IMR-90 (cell line): ENCODE data around the gene TAF4. TPM values are rescaled to one million over a fixed set of nuclear protein-coding genes. Genes with fewer than 3 reads are reported as not detected.

ENCODE experiments used
- ATAC-seq: fragments of 200-7000 bp; cut with Tn5 transposase; 2 replicates; pipeline ENCODE4 v1.9.1; 2020; ENCODE audit warnings: low read depth, mild to moderate bottlenecking, moderate library complexity
- BruUV-seq: library from RNA; stranded (reverse); fragments of 400-500 nt; replicated peaks from 2 replicates; lab custom pipeline; 2021; lab: Mats Ljungman, UMichigan
- CTCF ChIA-PET: fragments of 300-600 bp; formaldehyde crosslinking; extraction: SDS; loops from one replicate; lab custom pipeline; 2021; ENCODE audit warnings: antibody characterized with exemption; lab: Yijun Ruan, JAX
- POLR2A ChIA-PET: fragments of 300-600 bp; sonication (Branson Sonifier 250); formaldehyde crosslinking; loops from one replicate; lab custom pipeline; 2022; ENCODE audit warnings: antibody characterized with exemption; ENCODE audit not compliant: unreplicated experiment; lab: Charles Lee
- DNase-seq: peaks from one replicate; pipeline ENCODE4 v3.0.0; 2013
- H2AFZ ChIP-seq: replicated peaks from 2 replicates; pipeline ENCODE3; 2013; ENCODE audit warnings: low read length, mild to moderate bottlenecking; ENCODE audit not compliant: poor library complexity
- H2AK5ac ChIP-seq: 2 replicates; pipeline ENCODE4 v1.6.1; 2013; ENCODE audit warnings: low read depth, low read length, inconsistent platforms
- H2AK9ac ChIP-seq: replicated peaks from 2 replicates; pipeline ENCODE3; 2013; ENCODE audit warnings: mild to moderate bottlenecking, low read depth, low read length, moderate library complexity; ENCODE audit not compliant: poor library complexity
- H2BK120ac ChIP-seq: 2 replicates; pipeline ENCODE4 v1.6.1; 2013; ENCODE audit warnings: low read depth, low read length, inconsistent platforms
- H2BK15ac ChIP-seq: 3 replicates; pipeline ENCODE4 v1.6.1; 2013; ENCODE audit warnings: low read depth, low read length, inconsistent platforms
- H2BK20ac ChIP-seq: 2 replicates; pipeline ENCODE4 v1.6.1; 2013; ENCODE audit warnings: low read depth, mild to moderate bottlenecking, inconsistent platforms, low read length, moderate library complexity
- H2BK5ac ChIP-seq: 2 replicates; pipeline ENCODE4 v1.6.1; 2013; ENCODE audit warnings: mild to moderate bottlenecking, low read depth, low read length, inconsistent platforms; ENCODE audit not compliant: poor library complexity, severe bottlenecking
- H3K14ac ChIP-seq: replicated peaks from 2 replicates; pipeline ENCODE4 v1.6.1; 2013; ENCODE audit warnings: low read depth, low read length, inconsistent platforms
- H3K18ac ChIP-seq: 2 replicates; pipeline ENCODE4 v1.6.1; 2013; ENCODE audit warnings: low read depth, low read length, control low read depth
- H3K23ac ChIP-seq: 2 replicates; pipeline ENCODE4 v1.6.1; 2013; ENCODE audit warnings: low read depth, low read length, inconsistent platforms
- H3K27ac ChIP-seq: 2 replicates; pipeline ENCODE4 v1.5.1; 2013; ENCODE audit warnings: mild to moderate bottlenecking, control low read depth, low read length; ENCODE audit not compliant: insufficient read depth
- H3K27me3 ChIP-seq: 2 replicates; pipeline ENCODE4 v1.6.1; 2013; ENCODE audit warnings: low read length; ENCODE audit not compliant: control insufficient read depth, insufficient read depth
- H3K36me3 ChIP-seq: 2 replicates; pipeline ENCODE4 v1.6.1; 2013; ENCODE audit warnings: low read length, mixed read lengths; ENCODE audit not compliant: control insufficient read depth, insufficient read depth
- H3K4ac ChIP-seq: 2 replicates; pipeline ENCODE4 v1.6.1; 2013; ENCODE audit warnings: low read depth, low read length, inconsistent platforms
- H3K4me1 ChIP-seq: 2 replicates; pipeline ENCODE4 v1.6.1; 2013; ENCODE audit warnings: low read length, mixed read lengths; ENCODE audit not compliant: control insufficient read depth, insufficient read depth
- H3K4me2 ChIP-seq: 2 replicates; pipeline ENCODE4 v1.6.1; 2013; ENCODE audit warnings: low read depth, mild to moderate bottlenecking, control low read depth, low read length, moderate library complexity
- H3K4me3 ChIP-seq: 2 replicates; pipeline ENCODE4 v1.5.1; 2013; ENCODE audit warnings: low read depth, mild to moderate bottlenecking, control low read depth, low read length, moderate library complexity; ENCODE audit not compliant: insufficient read depth
- H3K56ac ChIP-seq: 2 replicates; pipeline ENCODE4 v1.6.1; 2013; ENCODE audit warnings: low read length, inconsistent platforms; ENCODE audit not compliant: insufficient read depth; ENCODE audit errors: extremely low read depth
- H3K79me1 ChIP-seq, 2 experiments: 2 replicates each; pipeline ENCODE4 v1.6.1; 2013; ENCODE audit warnings: low read length in 2 of 2, inconsistent platforms in 1 of 2, low read depth in 1 of 2
- H3K9ac ChIP-seq: 2 replicates; pipeline ENCODE4 v1.6.1; 2013; ENCODE audit warnings: low read depth, low read length, control low read depth
- H3K9me1 ChIP-seq: 2 replicates; pipeline ENCODE4 v1.6.1; 2013; ENCODE audit warnings: low read length, inconsistent platforms; ENCODE audit not compliant: insufficient read depth
- H3K9me3 ChIP-seq: 2 replicates; pipeline ENCODE4 v1.6.1; 2013; ENCODE audit warnings: low read length; ENCODE audit not compliant: control insufficient read depth, insufficient read depth
- H4K20me1 ChIP-seq: 2 replicates; pipeline ENCODE4 v1.6.1; 2013; ENCODE audit warnings: low read length, inconsistent platforms; ENCODE audit not compliant: insufficient read depth
- H4K5ac ChIP-seq: 2 replicates; pipeline ENCODE4 v1.6.1; 2013; ENCODE audit warnings: mild to moderate bottlenecking, low read depth, low read length, control low read depth
- H4K8ac ChIP-seq, 2 experiments: 2 replicates each; pipeline ENCODE4 v1.6.1; 2013; ENCODE audit warnings: low read depth in 2 of 2, low read length in 2 of 2, control low read depth in 1 of 2, inconsistent platforms in 1 of 2
- H4K91ac ChIP-seq: 2 replicates; pipeline ENCODE4 v1.6.1; 2013; ENCODE audit warnings: low read depth, low read length, inconsistent platforms; ENCODE audit not compliant: insufficient read depth
- BHLHE40 ChIP-seq: fragments of 150-350 bp; IDR thresholded peaks from 2 replicates; pipeline ENCODE4 v1.6.1; 2016; ENCODE audit warnings: mild to moderate bottlenecking, low read depth, low read length
- CEBPB ChIP-seq: IDR thresholded peaks from 2 replicates; pipeline ENCODE4 v1.6.1; 2012; ENCODE audit warnings: low read depth, low read length, improper control_type of control experiment
- CHD1 ChIP-seq: IDR thresholded peaks from 2 replicates; pipeline ENCODE4 v1.6.1; 2012; ENCODE audit warnings: low read depth, low read length, improper control_type of control experiment
- FOS ChIP-seq: fragments of 150-350 bp; IDR thresholded peaks from 2 replicates; pipeline ENCODE4 v1.6.1; 2016; ENCODE audit warnings: low read depth, low read length
- MAFK ChIP-seq: IDR thresholded peaks from 2 replicates; pipeline ENCODE4 v1.6.1; 2012; ENCODE audit warnings: low read depth, low read length, improper control_type of control experiment
- MAZ ChIP-seq: IDR thresholded peaks from 2 replicates; pipeline ENCODE4 v1.6.1; 2012; ENCODE audit warnings: low read depth, mild to moderate bottlenecking, low read length, improper control_type of control experiment, moderate library complexity, borderline replicate concordance
- MXI1 ChIP-seq: IDR thresholded peaks from 2 replicates; pipeline ENCODE4 v1.6.1; 2012; ENCODE audit warnings: low read depth, mild to moderate bottlenecking, low read length, moderate library complexity, borderline replicate concordance
- NFE2L2 ChIP-seq: fragments of 150-350 bp; IDR thresholded peaks from 2 replicates; pipeline ENCODE4 v1.6.1; 2016; ENCODE audit warnings: low read depth, mild to moderate bottlenecking, low read length
- POLR2A ChIP-seq: IDR thresholded peaks from 2 replicates; pipeline ENCODE4 v1.6.1; 2012; ENCODE audit warnings: mild to moderate bottlenecking, low read depth, low read length
- RAD21 ChIP-seq: IDR thresholded peaks from 2 replicates; pipeline ENCODE4 v1.6.1; 2012; ENCODE audit warnings: low read length, improper control_type of control experiment
- RCOR1 ChIP-seq: IDR thresholded peaks from 2 replicates; pipeline ENCODE4 v1.6.1; 2012; ENCODE audit warnings: mild to moderate bottlenecking, low read length, improper control_type of control experiment; ENCODE audit not compliant: insufficient replicate concordance
- RFX5 ChIP-seq: IDR thresholded peaks from 2 replicates; pipeline ENCODE4 v1.8.0; 2012; ENCODE audit warnings: low read depth, mild to moderate bottlenecking, low read length, moderate library complexity
- SMC3 ChIP-seq: fragments of 150-350 bp; IDR thresholded peaks from 2 replicates; pipeline ENCODE4 v1.6.1; 2016; ENCODE audit warnings: low read depth, mild to moderate bottlenecking, antibody characterized with exemption, low read length, moderate library complexity
- WGBS, 2 experiments: methylation state at CpG; one replicate each; pipeline versions ENCODE4 v1.1.5 to v1.1.7; 2013; ENCODE audit warnings: missing lambda C conversion rate in 2 of 2; ENCODE audit not compliant: insufficient read length in 1 of 2; ENCODE audit errors: extremely low coverage in 2 of 2; 5-methylcytosine and 5-hydroxymethylcytosine counted together
- dilution Hi-C: fragments of 300-500 bp; cut with HindIII; formaldehyde crosslinking; loops from one replicate; pipeline ENCODE4 v1.14.3; 2018; ENCODE audit warnings: low sequenced_read_pairs; ENCODE audit not compliant: unreplicated experiment
- in situ Hi-C: fragments of 300-500 bp; cut with MboI; formaldehyde crosslinking; loops from 3 replicates; pipeline ENCODE4 v1.14.3; 2019; ENCODE audit warnings: low sequenced_read_pairs, inconsistent platforms, mixed read lengths
- intact Hi-C: fragments of 100-400 bp; cut with micrococcal nuclease; formaldehyde crosslinking; loops from 2 replicates; pipeline ENCODE4 v1.10.0; 2022
- polyA plus RNA-seq, 3 experiments: library from polyadenylated mRNA; depleted of rRNA; stranded (reverse); fragments of >200 nt; gene quantifications; 2 replicates each; pipeline ENCODE4 v1.2.3, GENCODE V29; 2012; ENCODE audit warnings: low replicate concordance in 1 of 3
- total RNA-seq: library from RNA; depleted of rRNA; stranded (reverse); fragments of >200 nt; gene quantifications from 2 replicates; pipeline ENCODE4 v1.2.3, GENCODE V29; 2012
- TF ChIP-seq, protein P1 (sequence below): conservative IDR thresholded peaks from 2 replicates; pipeline ENCODE4 v1.5.1; 2012; ENCODE audit warnings: mild to moderate bottlenecking, low read depth, low read length, improper control_type of control experiment
- TF ChIP-seq, protein P2 (sequence below): fragments of 150-350 bp; IDR thresholded peaks from 2 replicates; pipeline ENCODE4 v1.6.1; 2017; ENCODE audit warnings: mild to moderate bottlenecking, antibody characterized with exemption, low read length, low read depth
- TF ChIP-seq, protein P3 (sequence below): fragments of 150-350 bp; IDR thresholded peaks from 2 replicates; pipeline ENCODE4 v1.6.1; 2016; ENCODE audit warnings: low read depth, mild to moderate bottlenecking, low read length, moderate library complexity, borderline replicate concordance

The TAF4 gene
- total and polyA plus RNA-seq, 2 of the 4 experiments (the other 2 are of a cell fraction), result 1.4 to 5.1 TPM

DNA sequence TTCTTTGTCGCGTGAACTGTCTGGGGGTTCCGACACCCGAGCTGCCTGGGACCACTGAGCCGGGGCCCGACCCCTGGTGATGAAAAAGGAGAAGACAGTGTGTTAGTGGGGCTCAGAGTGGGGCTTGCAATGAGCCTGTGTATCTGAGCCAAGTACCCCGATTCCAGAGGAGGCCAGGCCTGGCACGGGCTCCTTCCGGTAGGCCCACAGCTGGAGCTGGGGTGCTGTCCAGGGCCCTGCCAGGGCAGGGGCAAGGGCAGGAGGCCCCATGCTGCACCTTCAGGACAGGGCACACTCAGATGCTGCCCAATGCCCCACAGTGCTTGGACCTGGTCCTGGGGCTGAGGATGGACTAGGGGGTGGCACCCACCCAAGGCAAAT, 89.4 kb downstream of the TAF4 start:
- dilution Hi-C loops (no loop called here), in situ Hi-C loops (no loop called here), intact Hi-C loops (no loop called here)
- ChIA-PET POLR2A (no interaction called here), CTCF (no interaction called here)
- H3K27ac ChIP-seq, result no peak overlapping the region
- H3K9me3 ChIP-seq, result peaks cover 3% of the 10 kb centered on the region; the same call in 1 of the 2 replicates
- no peak overlapping the region for H3K4ac ChIP-seq
- H4K5ac ChIP-seq, result no peak overlapping the region
- H2BK120ac ChIP-seq, result no peak overlapping the region
- no peak overlapping the region for H3K18ac ChIP-seq
- no peak overlapping the region for H3K4me2 ChIP-seq
- no peak overlapping the region for H3K4me3 ChIP-seq
- H3K14ac ChIP-seq, result no peak overlapping the region
- BruUV-seq, result no TSS peak
- TF ChIP-seq, protein P1, sequence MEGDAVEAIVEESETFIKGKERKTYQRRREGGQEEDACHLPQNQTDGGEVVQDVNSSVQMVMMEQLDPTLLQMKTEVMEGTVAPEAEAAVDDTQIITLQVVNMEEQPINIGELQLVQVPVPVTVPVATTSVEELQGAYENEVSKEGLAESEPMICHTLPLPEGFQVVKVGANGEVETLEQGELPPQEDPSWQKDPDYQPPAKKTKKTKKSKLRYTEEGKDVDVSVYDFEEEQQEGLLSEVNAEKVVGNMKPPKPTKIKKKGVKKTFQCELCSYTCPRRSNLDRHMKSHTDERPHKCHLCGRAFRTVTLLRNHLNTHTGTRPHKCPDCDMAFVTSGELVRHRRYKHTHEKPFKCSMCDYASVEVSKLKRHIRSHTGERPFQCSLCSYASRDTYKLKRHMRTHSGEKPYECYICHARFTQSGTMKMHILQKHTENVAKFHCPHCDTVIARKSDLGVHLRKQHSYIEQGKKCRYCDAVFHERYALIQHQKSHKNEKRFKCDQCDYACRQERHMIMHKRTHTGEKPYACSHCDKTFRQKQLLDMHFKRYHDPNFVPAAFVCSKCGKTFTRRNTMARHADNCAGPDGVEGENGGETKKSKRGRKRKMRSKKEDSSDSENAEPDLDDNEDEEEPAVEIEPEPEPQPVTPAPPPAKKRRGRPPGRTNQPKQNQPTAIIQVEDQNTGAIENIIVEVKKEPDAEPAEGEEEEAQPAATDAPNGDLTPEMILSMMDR, result no peak
- TF ChIP-seq RAD21 (no peak), CHD1 (no peak), POLR2A (no peak), RCOR1 (no peak), MXI1 (no peak), FOS (no peak), NFE2L2 (no peak), BHLHE40 (no peak), MAFK (no peak), RFX5 (no peak), SMC3 (no peak), CEBPB (no peak), MAZ (no peak)
- TF ChIP-seq, protein P2, sequence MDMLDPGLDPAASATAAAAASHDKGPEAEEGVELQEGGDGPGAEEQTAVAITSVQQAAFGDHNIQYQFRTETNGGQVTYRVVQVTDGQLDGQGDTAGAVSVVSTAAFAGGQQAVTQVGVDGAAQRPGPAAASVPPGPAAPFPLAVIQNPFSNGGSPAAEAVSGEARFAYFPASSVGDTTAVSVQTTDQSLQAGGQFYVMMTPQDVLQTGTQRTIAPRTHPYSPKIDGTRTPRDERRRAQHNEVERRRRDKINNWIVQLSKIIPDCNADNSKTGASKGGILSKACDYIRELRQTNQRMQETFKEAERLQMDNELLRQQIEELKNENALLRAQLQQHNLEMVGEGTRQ, result no peak
- TF ChIP-seq, protein P3, sequence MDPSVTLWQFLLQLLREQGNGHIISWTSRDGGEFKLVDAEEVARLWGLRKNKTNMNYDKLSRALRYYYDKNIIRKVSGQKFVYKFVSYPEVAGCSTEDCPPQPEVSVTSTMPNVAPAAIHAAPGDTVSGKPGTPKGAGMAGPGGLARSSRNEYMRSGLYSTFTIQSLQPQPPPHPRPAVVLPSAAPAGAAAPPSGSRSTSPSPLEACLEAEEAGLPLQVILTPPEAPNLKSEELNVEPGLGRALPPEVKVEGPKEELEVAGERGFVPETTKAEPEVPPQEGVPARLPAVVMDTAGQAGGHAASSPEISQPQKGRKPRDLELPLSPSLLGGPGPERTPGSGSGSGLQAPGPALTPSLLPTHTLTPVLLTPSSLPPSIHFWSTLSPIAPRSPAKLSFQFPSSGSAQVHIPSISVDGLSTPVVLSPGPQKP, result no peak
- H2AK5ac ChIP-seq, result no peak overlapping the region
- H3K27me3 ChIP-seq, result no peaks in the 10 kb centered on the region
- no peak overlapping the region for H2AFZ ChIP-seq
- WGBS, 2 experiments, result 84% methylated on average over 8 of the region's 9 CpGs; no CpG with 5 or more reads in 1 of the 2 experiments
- no peaks in the 10 kb centered on the region; the same call in 1 of the 2 replicates for H4K20me1 ChIP-seq
- ATAC-seq (no peak; the same call in 1 of the 2 replicates), DNase-seq (no peak)
- H4K8ac ChIP-seq, result no peak overlapping the region
- no peak overlapping the region for H2AK9ac ChIP-seq
- no peak overlapping the region for H3K23ac ChIP-seq
- no peak overlapping the region for H3K9ac ChIP-seq
- peaks cover 0 to 3% of the 10 kb centered on the region in 2 experiments; a peak in 2 of 4 replicates for H3K79me1 ChIP-seq
- no peak overlapping the region for H2BK5ac ChIP-seq
- no peak overlapping the region for H3K56ac ChIP-seq
- H2BK15ac ChIP-seq, result no peak overlapping the region
- H4K91ac ChIP-seq, result no peak overlapping the region
- H2BK20ac ChIP-seq, result no peak overlapping the region
- peaks cover 25% of the 10 kb centered on the region for H3K36me3 ChIP-seq
- H3K4me1 ChIP-seq, result no peaks in the 10 kb centered on the region
- peaks cover 3% of the 10 kb centered on the region; the same call in 1 of the 2 replicates for H3K9me1 ChIP-seq
